Upper lobe of left lung (tissue), 6 donors: ENCODE measurements around the gene GUCA2A. TPM values are rescaled to one million over a fixed set of nuclear protein-coding genes. Genes with fewer than 3 reads are reported as not detected.

Experiments
- ATAC-seq, 2 donors: fragments of 200-7000 bp; cut with Tn5 transposase; one replicate each; pipeline ENCODE4 v1.9.1; 2022; ENCODE audit warnings: mild to moderate bottlenecking in 2 of 2, moderate library complexity in 2 of 2; ENCODE audit not compliant: low FRiP score in 2 of 2
- DNase-seq, 2 donors: peaks; one replicate each; pipeline ENCODE4 v3.0.0-alpha.2; 2019 to 2020
- H3K27ac ChIP-seq, 4 donors: fragments of 200-600 bp; sonication (generic); one replicate each; pipeline ENCODE4 v1.5.1; 2016 to 2019
- H3K27me3 ChIP-seq, 4 donors: fragments of 200-600 bp; sonication (generic); one replicate each; pipeline ENCODE4 v1.5.1; 2017 to 2019
- H3K36me3 ChIP-seq, 4 donors: fragments of 200-600 bp; sonication (generic); one replicate each; pipeline ENCODE4 v1.5.1; 2016 to 2019
- H3K4me1 ChIP-seq, 4 donors: fragments of 200-600 bp; sonication (generic); one replicate each; pipeline ENCODE4 v1.5.1; 2018 to 2019
- H3K4me3 ChIP-seq, 4 donors: fragments of 200-600 bp; sonication (generic); one replicate each; pipeline ENCODE4 v1.5.1; 2017 to 2019; ENCODE audit warnings: mild to moderate bottlenecking in 2 of 4, moderate library complexity in 1 of 4
- H3K9me3 ChIP-seq, 4 donors: fragments of 200-600 bp; sonication (generic); one replicate each; pipeline ENCODE4 v1.5.1; 2018 to 2019
- EP300 ChIP-seq, 4 donors: sonication (generic); formaldehyde crosslinking; IDR thresholded peaks; one replicate each; pipeline ENCODE4 v1.5.1; 2017; ENCODE audit warnings: antibody characterized with exemption in 4 of 4, control low read depth in 2 of 4
- POLR2A ChIP-seq, 4 donors: fragments of 450-650 bp; IDR thresholded peaks; one replicate each; pipeline ENCODE4 v1.5.1; 2016 to 2017; ENCODE audit warnings: antibody characterized with exemption in 4 of 4, mild to moderate bottlenecking in 2 of 4
- POLR2AphosphoS5 ChIP-seq, 2 donors: sonication (generic); formaldehyde crosslinking; IDR thresholded peaks; one replicate each; pipeline ENCODE4 v1.5.1; 2017; ENCODE audit warnings: antibody characterized with exemption in 2 of 2
- WGBS, 2 donors: methylation state at CpG; one replicate each; pipeline ENCODE4 v1.1.5; 2017 to 2018; 5-methylcytosine and 5-hydroxymethylcytosine counted together
- total RNA-seq, 6 donors: library from RNA; depleted of rRNA in 4 of 6; stranded (reverse); fragments of >200 nt in 4 of 6; gene quantifications; one replicate each; pipeline versions ENCODE4 v1.1.0 to v1.2.1, GENCODE V29; 2016 to 2021
- TF ChIP-seq, protein P1 (sequence below), 6 experiments: fragments of 450-650 bp in 4 of 6; fragments of 200-600 bp in 2 of 6; sonication (generic) in 2 of 6; IDR thresholded peaks; one replicate each; pipeline ENCODE4 v1.5.1; 2016 to 2019; ENCODE audit warnings: antibody characterized with exemption in 6 of 6
- donor health status: DM: no; HTN: no; CAD: no; lungs with moderate emphysema.
- donor health status: DM: no; HTN: yes; CAD: no; lungs with severe emphysema.

GUCA2A gene
- total RNA-seq, 6 donors from 2014 or later = 0.47 TPM; not detected in 5

DNA sequence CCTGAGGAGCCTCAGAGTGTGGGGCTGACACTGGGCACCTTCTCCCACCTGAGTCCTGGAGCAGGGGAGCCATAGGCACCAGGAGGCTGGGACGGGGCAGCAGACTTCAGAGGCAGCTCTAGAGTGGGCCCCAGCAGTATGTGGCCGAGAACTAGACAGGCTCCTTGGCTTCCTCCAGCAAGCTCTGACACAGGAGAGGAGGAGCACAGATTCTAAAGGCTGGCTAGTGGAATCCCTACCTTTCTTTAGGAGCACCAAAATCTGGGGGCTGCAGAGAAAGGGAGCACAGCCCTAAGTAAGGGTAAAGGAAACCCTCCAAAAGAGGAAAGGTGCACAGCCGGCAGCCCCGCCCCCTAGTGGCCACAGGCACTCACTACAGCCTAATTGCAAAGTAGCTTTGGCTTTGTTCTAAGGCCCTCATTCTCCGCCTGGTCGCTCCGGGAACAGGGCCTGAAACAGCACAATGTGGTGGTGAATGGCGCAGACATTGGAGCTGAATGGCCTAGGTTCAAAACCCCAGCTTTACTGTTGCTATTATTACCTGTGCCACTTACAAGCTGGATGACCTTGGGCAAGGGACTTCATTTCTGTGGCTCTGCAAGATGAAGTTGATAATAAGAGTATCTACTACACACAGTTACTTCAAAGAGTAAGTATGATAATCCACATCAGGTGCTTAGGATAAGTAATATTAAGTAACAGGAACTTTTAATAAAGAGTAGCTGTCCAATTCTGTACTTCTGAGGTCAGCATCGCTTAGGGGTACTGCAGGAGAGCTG is 8.8 kb upstream of the GUCA2A start:
- no peaks in the 10 kb centered on the region for H3K36me3 ChIP-seq
- ATAC-seq (peak; percentile 81 to 84), DNase-seq (peak in 1 of 2 donors; percentile 75)
- WGBS, 2 donors = 39 to 51% methylated on average over 4 to 9 of the region's 9 CpGs
- peak overlapping the region in 3 of 4 donors; percentile 53 to 73 (median 71) for H3K27ac ChIP-seq
- no peaks in the 10 kb centered on the region for H3K9me3 ChIP-seq
- no peaks in the 10 kb centered on the region for H3K27me3 ChIP-seq
- no peak for TF ChIP-seq POLR2AphosphoS5 (IDR thresholded peaks at IDR 0.05)
- TF ChIP-seq POLR2A (IDR thresholded peaks at IDR 0.05) = no peak
- no peak for TF ChIP-seq EP300 (IDR thresholded peaks at IDR 0.05)
- TF ChIP-seq, protein P1, sequence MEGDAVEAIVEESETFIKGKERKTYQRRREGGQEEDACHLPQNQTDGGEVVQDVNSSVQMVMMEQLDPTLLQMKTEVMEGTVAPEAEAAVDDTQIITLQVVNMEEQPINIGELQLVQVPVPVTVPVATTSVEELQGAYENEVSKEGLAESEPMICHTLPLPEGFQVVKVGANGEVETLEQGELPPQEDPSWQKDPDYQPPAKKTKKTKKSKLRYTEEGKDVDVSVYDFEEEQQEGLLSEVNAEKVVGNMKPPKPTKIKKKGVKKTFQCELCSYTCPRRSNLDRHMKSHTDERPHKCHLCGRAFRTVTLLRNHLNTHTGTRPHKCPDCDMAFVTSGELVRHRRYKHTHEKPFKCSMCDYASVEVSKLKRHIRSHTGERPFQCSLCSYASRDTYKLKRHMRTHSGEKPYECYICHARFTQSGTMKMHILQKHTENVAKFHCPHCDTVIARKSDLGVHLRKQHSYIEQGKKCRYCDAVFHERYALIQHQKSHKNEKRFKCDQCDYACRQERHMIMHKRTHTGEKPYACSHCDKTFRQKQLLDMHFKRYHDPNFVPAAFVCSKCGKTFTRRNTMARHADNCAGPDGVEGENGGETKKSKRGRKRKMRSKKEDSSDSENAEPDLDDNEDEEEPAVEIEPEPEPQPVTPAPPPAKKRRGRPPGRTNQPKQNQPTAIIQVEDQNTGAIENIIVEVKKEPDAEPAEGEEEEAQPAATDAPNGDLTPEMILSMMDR (IDR thresholded peaks at IDR 0.05) = peak; percentile 81 to 94 (median 90)
- no peak overlapping the region for H3K4me3 ChIP-seq
- H3K4me1 ChIP-seq = peaks cover 32 to 51% (median 38%) of the 10 kb centered on the region in 4 donors

DNA sequence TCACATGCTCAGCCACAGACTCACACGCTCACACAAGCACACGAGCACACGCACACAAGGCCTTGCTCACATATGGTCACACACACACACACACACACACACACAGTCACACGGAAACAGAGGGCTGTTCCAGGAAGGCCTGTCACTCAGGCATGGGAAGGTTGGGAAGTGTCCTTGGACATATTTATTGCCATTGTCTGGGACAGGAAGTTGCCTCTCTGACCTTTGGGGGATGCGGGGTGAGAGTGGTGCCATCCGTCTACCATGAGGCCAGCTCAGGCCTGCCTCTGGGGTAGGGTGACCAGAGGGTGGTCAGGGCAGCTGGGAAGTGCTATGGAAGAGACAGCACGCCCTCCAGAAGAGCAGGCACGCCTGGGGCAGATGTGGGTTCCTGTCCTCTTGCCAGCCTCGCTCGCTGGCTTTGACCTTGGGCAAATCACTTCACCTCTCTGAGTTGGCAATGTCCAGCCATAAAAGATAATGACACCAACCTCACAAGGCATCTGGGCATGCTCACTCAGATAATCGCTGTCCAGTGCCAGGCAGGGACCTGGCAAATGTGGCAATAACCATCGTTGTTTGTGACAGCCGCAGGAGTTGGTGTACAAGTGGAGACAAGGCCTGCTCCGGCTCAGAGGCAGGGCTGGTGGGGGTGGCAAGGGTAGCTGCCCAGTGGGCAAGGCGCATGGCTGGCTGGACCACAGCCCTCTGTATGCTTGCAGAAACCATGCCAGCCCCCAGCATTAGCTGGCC is 8.0 kb upstream of the GUCA2A start:
- WGBS, 2 donors = 49 to 64% methylated on average over 11 to 15 of the region's 15 CpGs
- ATAC-seq (no peak), DNase-seq (no peak)
- Histone ChIP-seq H3K4me3 (no peak overlapping the region), H3K4me1 (peaks cover 27 to 44% (median 31%) of the 10 kb centered on the region in 4 donors), H3K27ac (peak overlapping the region in 3 of 4 donors; percentile 53 to 73 (median 71)), H3K27me3 (no peaks in the 10 kb centered on the region), H3K9me3 (no peaks in the 10 kb centered on the region), H3K36me3 (no peaks in the 10 kb centered on the region)
- peak in 2 of 4 donors; percentile 15 to 62 for TF ChIP-seq EP300 (IDR thresholded peaks at IDR 0.05)
- no peak for TF ChIP-seq POLR2A (IDR thresholded peaks at IDR 0.05)
- TF ChIP-seq, protein P1 (IDR thresholded peaks at IDR 0.05) = no peak
- TF ChIP-seq POLR2AphosphoS5 (IDR thresholded peaks at IDR 0.05) = peak; percentile 46 to 89

DNA sequence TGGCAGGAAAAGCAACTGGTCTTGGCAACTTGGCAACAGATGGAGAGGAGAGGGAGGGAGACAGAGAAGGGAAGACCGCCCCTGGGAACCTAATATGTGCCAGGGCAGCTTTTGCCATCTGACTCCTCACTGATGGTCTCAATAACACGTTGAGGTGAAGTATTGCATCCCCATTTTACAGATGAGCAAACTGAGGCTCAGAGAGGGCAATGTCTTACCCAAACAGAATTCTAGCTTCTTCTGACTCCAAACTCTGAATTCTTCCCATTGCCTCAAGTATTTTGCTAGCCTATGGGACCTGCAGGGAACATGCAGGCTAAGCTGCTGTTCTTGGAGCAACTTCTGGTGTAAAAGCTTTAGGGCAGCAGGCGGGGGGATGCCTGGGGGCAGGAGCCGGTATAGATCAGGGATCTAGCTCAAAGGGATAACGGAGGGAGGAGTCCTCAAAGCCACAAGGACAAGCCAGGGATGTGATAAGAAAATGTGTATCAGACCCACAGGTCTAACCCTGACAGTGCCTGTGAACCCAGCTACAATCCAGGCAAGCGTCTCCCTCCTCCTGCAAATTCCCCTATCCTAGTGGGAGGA is 7.2 kb upstream of the GUCA2A start:
- peak overlapping the region; percentile 8 to 71 (median 58) for H3K27ac ChIP-seq
- TF ChIP-seq POLR2A (IDR thresholded peaks at IDR 0.05) (no peak), EP300 (IDR thresholded peaks at IDR 0.05) (no peak), POLR2AphosphoS5 (IDR thresholded peaks at IDR 0.05) (no peak)
- TF ChIP-seq, protein P1 (IDR thresholded peaks at IDR 0.05) = no peak
- H3K36me3 ChIP-seq = no peaks in the 10 kb centered on the region
- 60 to 82% methylated on average over 5 to 6 of the region's 6 CpGs for WGBS, 2 donors
- ATAC-seq (no peak), DNase-seq (no peak)
- H3K9me3 ChIP-seq = no peaks in the 10 kb centered on the region
- H3K4me1 ChIP-seq = peaks cover 27 to 36% (median 29%) of the 10 kb centered on the region in 4 donors
- H3K4me3 ChIP-seq = no peak overlapping the region
- no peaks in the 10 kb centered on the region for H3K27me3 ChIP-seq

DNA sequence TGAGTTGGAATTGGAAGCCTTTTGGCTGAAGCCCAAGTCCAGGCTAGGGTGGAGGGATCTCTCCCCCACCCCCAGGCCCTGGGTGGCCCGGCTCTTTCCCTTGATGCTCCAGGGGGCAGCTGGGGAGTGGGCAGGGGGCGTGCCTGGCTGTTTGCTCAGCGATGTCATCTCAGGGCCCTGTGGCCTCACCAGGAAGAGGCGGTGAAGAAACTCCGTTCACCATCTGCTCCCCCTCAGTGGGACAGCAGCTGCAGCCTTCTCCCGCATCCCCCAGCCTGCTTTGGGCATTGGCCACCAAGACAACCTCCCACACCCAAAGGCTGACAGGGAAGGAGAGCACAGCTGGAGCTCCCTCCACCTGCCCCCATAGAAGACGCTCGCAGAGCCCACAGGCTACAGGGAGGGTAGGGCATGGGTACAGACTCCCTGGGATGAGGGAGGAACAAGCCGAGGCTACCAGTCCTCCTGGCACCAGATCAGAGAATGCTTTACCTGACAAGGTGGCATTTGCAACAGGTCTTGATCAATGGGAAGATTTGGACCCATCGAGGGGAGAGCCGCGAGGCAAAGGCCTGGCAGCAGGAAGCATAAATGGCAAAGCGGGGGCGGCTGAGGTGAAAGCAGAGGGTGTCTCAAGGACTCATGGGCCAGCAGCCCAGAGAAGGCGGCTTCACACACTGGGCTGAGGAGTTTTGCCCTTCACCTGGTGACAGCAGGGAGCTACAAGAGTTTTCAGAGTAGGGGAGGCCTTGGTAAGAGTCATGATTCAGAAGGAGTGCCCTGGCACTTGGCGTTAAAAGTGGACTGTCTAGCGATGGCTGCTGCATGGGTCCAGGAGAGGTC is 6.5 kb upstream of the GUCA2A start:
- TF ChIP-seq POLR2AphosphoS5 (IDR thresholded peaks at IDR 0.05) (no peak), EP300 (IDR thresholded peaks at IDR 0.05) (no peak), POLR2A (IDR thresholded peaks at IDR 0.05) (no peak)
- TF ChIP-seq, protein P1 (IDR thresholded peaks at IDR 0.05) = no peak
- ATAC-seq = peak in 1 of 2 donors; percentile 68
- Histone ChIP-seq H3K4me1 (peaks cover 30 to 39% (median 32%) of the 10 kb centered on the region in 4 donors), H3K27me3 (no peaks in the 10 kb centered on the region), H3K36me3 (no peaks in the 10 kb centered on the region), H3K4me3 (no peak overlapping the region), H3K9me3 (no peaks in the 10 kb centered on the region), H3K27ac (peak overlapping the region; percentile 8 to 71 (median 58))
- 63 to 76% methylated on average over 15 to 17 of the region's 17 CpGs for WGBS, 2 donors
- peak in 1 of 2 donors; percentile 73 for DNase-seq
